Fibroblast of villous mesenchyme (primary cell): ENCODE data around the gene ZNF516. TPM values are rescaled to one million over a fixed set of nuclear protein-coding genes. Genes with fewer than 3 reads are reported as not detected.

Source experiments
- DNase-seq: peaks from one replicate; pipeline ENCODE4 v3.0.0-alpha.2; 2010; ENCODE audit warnings: low read depth
- H3K4me3 ChIP-seq: 2 replicates; pipeline ENCODE4 v1.5.1; 2011; ENCODE audit warnings: low read depth, mild to moderate bottlenecking, low read length
- CTCF ChIP-seq: IDR thresholded peaks from 2 replicates; pipeline ENCODE4 v1.5.1; 2012; ENCODE audit warnings: low read depth, mild to moderate bottlenecking, low read length; ENCODE audit not compliant: insufficient read depth
- total RNA-seq: library from RNA; depleted of rRNA; stranded (reverse); fragments of >200 nt; gene quantifications from 2 replicates; pipeline ENCODE4 v1.2.3, GENCODE V29; 2012

Gene ZNF516
- total RNA-seq, 1 donor = 53.1 TPM

DNA sequence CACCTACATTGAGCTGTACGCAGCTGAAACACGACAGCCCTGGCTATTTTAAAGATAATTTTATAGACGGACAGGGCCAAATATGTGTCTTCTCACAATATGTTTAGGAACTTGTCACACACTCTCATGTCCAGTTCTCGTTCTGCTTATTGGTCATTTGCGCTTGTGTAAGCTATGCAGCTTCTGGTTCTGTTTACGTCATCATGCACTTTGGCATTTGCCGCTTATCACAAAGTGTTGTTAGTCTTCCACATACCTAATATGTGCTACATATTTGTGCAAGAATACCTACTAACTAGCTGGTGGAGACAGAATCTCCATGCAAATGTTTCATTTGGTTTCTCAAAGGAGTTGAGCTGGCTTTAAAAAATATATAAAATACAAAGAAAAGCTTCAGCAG, 7.5 kb upstream of the ZNF516 start:
- TF ChIP-seq CTCF = no peak
- H3K4me3 ChIP-seq = no peak overlapping the region
- no peak for DNase-seq

DNA sequence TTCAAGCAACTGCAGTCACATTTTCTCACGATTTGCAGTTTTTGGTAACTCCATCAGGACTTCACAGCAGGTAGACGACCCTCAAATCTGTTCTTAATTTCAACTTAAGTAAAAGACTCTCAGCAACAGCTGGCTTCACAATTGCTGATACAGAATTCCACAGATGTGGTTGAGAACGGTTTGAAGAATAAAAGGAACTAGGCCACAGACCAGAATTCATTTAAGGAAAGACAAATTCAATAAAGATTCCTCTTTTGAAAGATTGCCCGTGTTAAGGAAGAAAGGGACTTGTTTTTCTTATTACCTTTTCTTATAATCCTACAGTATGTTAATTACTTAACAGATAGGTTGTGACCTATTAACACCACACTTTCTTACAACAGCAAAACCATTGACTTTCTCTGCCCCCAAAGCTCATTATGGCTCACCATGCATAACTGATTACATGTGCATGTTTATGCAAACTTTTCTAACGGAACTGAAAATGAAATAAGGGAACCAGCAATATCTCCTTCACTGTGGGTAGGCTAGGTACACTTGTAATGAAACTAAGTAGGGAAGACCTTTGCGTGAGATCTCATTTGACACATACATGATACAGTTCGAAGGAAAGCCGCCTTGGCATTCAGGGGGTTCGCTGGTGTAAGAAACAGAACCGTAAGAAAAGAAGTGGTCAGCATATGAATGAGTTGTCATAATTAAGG, 4.7 kb upstream of the ZNF516 start:
- no peak for TF ChIP-seq CTCF
- H3K4me3 ChIP-seq = no peak overlapping the region
- no peak for DNase-seq

GRCh38 chr18:76499021-76499420, 4.0 kb upstream of the ZNF516 start:
- no peak overlapping the region for H3K4me3 ChIP-seq
- DNase-seq = no peak
- no peak for TF ChIP-seq CTCF

DNA sequence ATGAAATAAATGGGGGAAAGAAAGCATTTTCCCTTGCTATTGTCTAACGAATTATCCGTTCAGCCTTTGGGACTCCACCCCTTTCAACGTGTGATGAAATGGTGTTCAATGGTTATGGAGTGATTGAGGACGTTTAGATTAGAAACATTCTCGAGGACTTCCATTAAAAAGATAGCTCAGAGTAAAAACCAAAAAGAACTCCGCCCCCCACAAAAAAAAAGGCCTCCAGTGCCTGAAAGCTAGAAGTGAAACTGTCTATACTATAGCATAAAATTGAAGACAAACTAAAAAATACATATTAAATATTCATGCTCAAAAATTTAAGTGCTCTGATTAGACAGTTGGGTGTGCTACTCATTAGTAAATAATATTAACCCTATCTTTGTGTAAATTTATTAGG, 3.0 kb upstream of the ZNF516 start:
- no peak for TF ChIP-seq CTCF
- H3K4me3 ChIP-seq = no peak overlapping the region
- no peak for DNase-seq

DNA sequence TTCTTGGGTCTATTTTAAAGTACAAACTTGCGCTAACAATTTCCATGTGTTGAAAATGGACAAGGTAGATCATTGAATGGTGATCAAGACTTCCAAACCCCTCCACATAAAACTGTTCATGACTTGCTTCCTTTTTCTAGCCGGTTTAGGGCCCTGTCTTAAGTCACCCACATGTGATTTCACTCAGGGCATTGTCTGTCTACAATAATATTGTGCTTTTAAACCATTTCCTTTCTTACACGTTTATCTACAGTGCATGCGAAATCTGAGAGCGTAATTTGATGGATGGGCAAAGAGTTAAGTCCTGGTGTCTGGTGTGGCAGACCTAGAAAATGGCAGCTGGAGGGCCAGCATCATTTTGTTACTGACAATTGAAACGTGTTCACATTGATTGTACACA, 2.0 kb upstream of the ZNF516 start:
- TF ChIP-seq CTCF = no peak
- DNase-seq = no peak
- H3K4me3 ChIP-seq = no peak overlapping the region

GRCh38 chr18:76496194-76496890, 1.3 kb upstream of the ZNF516 start:
- DNase-seq = peak; percentile 82
- no peak for TF ChIP-seq CTCF
- H3K4me3 ChIP-seq = peak overlapping the region; percentile 77
